Tibial nerve (tissue), 4 donors: Measurements from ENCODE around the gene PREX1. TPM values are rescaled to one million over a fixed set of nuclear protein-coding genes. Genes with fewer than 3 reads are reported as not detected.

Experiments
- DNase-seq, 2 donors: peaks; one replicate each; pipeline ENCODE4 v3.0.0-alpha.2; 2019; ENCODE audit warnings: low spot score in 2 of 2
- H3K27ac ChIP-seq, 4 donors: fragments of 200-600 bp; sonication (generic) in 3 of 4; one replicate each; pipeline ENCODE4 v1.5.1; 2017 to 2019; ENCODE audit warnings: mild to moderate bottlenecking in 1 of 4
- H3K27me3 ChIP-seq, 2 donors: fragments of 200-600 bp; sonication (generic) in 1 of 2; one replicate each; pipeline versions ENCODE4 v1.5.1 to v1.6.0; 2017 to 2019
- H3K36me3 ChIP-seq, 3 donors: fragments of 200-600 bp; sonication (generic); one replicate each; pipeline ENCODE4 v1.5.1; 2018 to 2019
- H3K4me1 ChIP-seq, 4 donors: fragments of 200-600 bp; sonication (generic) in 3 of 4; one replicate each; pipeline ENCODE4 v1.5.1; 2017 to 2019
- H3K4me3 ChIP-seq, 4 donors: fragments of 200-600 bp; sonication (generic) in 3 of 4; one replicate each; pipeline ENCODE4 v1.5.1; 2017 to 2019; ENCODE audit warnings: mild to moderate bottlenecking in 1 of 4, moderate library complexity in 1 of 4
- H3K9me3 ChIP-seq, 4 donors: fragments of 200-600 bp; sonication (generic) in 3 of 4; one replicate each; pipeline ENCODE4 v1.5.1; 2017 to 2019
- EP300 ChIP-seq, 2 donors: sonication (generic); formaldehyde crosslinking; IDR thresholded peaks; one replicate each; pipeline ENCODE4 v1.6.1; 2017; ENCODE audit warnings: antibody characterized with exemption in 2 of 2, mild to moderate bottlenecking in 1 of 2
- POLR2A ChIP-seq, 2 donors: fragments of 450-650 bp; IDR thresholded peaks; one replicate each; pipeline ENCODE4 v1.6.1; 2017; ENCODE audit warnings: antibody characterized with exemption in 2 of 2, mild to moderate bottlenecking in 2 of 2, moderate library complexity in 2 of 2
- WGBS, 2 donors: methylation state at CpG; one replicate each; pipeline ENCODE4 v1.1.5; 2018; 5-methylcytosine and 5-hydroxymethylcytosine counted together
- total RNA-seq, 4 donors: library from RNA; depleted of rRNA; stranded (reverse); fragments of >200 nt; gene quantifications; one replicate each; pipeline ENCODE4 v1.1.0, GENCODE V29; 2016
- TF ChIP-seq, protein P1 (sequence below), 5 experiments: fragments of 200-600 bp in 3 of 5; fragments of 450-650 bp in 2 of 5; sonication (generic) in 3 of 5; IDR thresholded peaks; one replicate each; pipeline ENCODE4 v1.5.1; 2016 to 2019; ENCODE audit warnings: antibody characterized with exemption in 5 of 5, mild to moderate bottlenecking in 3 of 5, moderate library complexity in 2 of 5

The PREX1 gene
- total RNA-seq, 4 donors from 2014 or later, result 30.1 to 50.7 (median 32.5) TPM

DNA sequence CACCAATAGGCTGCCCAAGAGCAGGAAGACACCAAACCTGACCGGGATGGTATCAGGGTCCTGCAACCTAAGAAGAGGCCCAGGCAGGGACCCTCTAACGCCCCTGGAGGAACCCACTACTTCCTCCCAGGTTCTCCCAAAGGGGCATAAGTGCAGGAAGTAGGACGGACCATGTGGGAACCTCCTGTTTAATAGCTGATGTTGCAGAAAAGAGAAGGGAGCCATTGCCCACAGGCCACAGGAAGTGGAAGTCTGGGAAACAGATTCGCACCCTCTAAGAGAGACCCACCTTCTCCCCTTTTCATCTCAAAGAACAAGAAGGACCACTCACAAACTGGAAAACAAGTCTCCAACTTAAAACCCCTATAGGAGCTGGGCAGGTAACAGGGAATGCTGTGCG is 18.1 kb downstream of the PREX1 start:
- WGBS, 2 donors, result 84 to 87% methylated on average over 5 of the region's 5 CpGs
- H3K4me1 ChIP-seq, result peaks cover 0 to 43% (median 13%) of the 10 kb centered on the region in 4 donors
- no peak for DNase-seq

DNA sequence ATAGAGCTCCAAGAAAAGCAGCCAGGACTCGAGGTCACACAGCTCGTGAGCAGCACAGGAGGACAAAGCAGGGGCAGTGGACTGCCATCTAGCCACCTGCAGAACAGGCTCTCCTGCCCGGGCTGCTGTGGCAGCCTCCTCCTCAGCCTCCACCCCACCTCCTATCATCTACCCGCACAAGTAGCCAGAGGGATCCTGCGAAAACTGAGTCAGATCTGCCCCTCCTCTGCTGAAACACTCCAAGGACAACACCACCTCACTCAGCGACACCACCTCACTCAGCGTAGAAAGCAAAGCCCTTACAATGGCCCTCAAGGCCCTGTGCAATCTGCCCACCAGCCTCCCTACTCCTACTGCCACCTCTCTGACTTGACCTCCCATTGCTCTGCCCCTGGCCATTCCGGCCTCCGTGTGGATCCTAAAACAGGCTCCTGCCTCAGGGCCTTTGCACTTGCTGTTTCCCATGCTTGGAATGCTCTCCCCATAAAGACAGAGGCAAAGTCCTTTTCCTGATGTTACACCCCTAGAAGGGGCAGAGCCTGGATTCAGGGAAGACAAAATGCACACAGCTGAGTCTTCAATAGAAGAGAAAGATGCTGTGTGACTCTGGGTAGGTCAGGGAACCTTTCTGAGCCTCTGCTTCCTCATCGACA is 19.3 kb downstream of the PREX1 start:
- peaks cover 0 to 22% (median 2%) of the 10 kb centered on the region in 4 donors for H3K9me3 ChIP-seq
- DNase-seq, result no peak
- WGBS, 2 donors, result 70 to 80% methylated on average over 10 of the region's 10 CpGs
- H3K4me1 ChIP-seq, result peaks cover 0 to 38% (median 9%) of the 10 kb centered on the region in 4 donors
- no peak overlapping the region for H3K4me3 ChIP-seq
- peaks cover 0 to 2% (median 0%) of the 10 kb centered on the region in 3 donors for H3K36me3 ChIP-seq
- TF ChIP-seq EP300 (IDR thresholded peaks at IDR 0.05), result no peak
- TF ChIP-seq, protein P1, sequence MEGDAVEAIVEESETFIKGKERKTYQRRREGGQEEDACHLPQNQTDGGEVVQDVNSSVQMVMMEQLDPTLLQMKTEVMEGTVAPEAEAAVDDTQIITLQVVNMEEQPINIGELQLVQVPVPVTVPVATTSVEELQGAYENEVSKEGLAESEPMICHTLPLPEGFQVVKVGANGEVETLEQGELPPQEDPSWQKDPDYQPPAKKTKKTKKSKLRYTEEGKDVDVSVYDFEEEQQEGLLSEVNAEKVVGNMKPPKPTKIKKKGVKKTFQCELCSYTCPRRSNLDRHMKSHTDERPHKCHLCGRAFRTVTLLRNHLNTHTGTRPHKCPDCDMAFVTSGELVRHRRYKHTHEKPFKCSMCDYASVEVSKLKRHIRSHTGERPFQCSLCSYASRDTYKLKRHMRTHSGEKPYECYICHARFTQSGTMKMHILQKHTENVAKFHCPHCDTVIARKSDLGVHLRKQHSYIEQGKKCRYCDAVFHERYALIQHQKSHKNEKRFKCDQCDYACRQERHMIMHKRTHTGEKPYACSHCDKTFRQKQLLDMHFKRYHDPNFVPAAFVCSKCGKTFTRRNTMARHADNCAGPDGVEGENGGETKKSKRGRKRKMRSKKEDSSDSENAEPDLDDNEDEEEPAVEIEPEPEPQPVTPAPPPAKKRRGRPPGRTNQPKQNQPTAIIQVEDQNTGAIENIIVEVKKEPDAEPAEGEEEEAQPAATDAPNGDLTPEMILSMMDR (IDR thresholded peaks at IDR 0.05), result no peak
- TF ChIP-seq POLR2A (IDR thresholded peaks at IDR 0.05), result no peak
- H3K27ac ChIP-seq, result peak overlapping the region in 1 of 4 donors; percentile 68
- H3K27me3 ChIP-seq, result no peaks in the 10 kb centered on the region

More for the DNA sequence above, 18.1 kb downstream of the PREX1 start:
- no peak overlapping the region for H3K27ac ChIP-seq
- H3K9me3 ChIP-seq, result peaks cover 0 to 22% (median 2%) of the 10 kb centered on the region in 4 donors
- no peaks in the 10 kb centered on the region for H3K27me3 ChIP-seq
- H3K4me3 ChIP-seq, result no peak overlapping the region
- peaks cover 0 to 2% (median 0%) of the 10 kb centered on the region in 3 donors for H3K36me3 ChIP-seq
- no peak for TF ChIP-seq EP300 (IDR thresholded peaks at IDR 0.05)
- TF ChIP-seq POLR2A (IDR thresholded peaks at IDR 0.05), result no peak
- TF ChIP-seq, protein P1 (IDR thresholded peaks at IDR 0.05), result no peak

DNA sequence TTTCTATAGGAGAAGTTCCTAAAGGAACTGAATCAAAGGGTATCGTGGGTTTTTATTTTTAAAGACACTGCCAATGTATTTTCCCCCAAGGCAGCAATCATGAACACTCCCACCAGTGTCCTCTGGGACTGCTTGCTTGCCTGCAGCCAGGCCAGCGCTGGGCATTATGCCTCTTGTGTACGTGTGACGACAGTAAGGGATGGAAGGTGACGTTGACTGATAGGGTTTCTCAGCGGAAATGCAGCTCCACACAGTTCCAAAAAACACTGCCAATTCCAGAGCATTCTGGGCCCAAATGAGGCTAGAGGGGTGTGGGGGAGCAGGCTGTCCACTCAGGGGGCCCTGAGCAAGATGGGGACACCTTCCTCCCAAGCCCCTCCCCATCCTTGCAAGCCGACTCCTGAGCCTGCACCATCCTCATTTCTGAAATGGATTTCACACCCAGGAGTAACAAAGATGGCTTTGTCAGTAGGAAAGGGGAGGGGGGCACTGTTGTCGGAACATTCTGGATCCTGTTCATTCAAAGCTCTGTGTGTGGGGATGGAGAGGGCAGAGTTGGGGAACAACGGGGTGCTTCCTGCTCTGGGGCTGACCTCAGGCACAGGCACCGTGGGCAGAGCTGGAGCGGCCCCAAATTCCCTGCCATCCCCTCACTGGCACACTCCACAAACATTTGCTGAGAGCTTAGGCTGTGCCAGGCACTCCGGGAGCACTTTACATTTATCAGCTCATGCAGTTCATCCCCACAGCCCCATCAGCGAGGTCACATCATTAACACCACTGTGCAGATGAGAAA is 20.0 kb downstream of the PREX1 start:
- peaks cover 0 to 2% (median 0%) of the 10 kb centered on the region in 3 donors for H3K36me3 ChIP-seq
- H3K27me3 ChIP-seq, result no peaks in the 10 kb centered on the region
- DNase-seq, result no peak
- H3K4me1 ChIP-seq, result peaks cover 0 to 31% (median 6%) of the 10 kb centered on the region in 4 donors
- WGBS, 2 donors, result 51 to 52% methylated on average over 13 of the region's 13 CpGs
- peak overlapping the region in 1 of 4 donors; percentile 68 for H3K27ac ChIP-seq
- H3K9me3 ChIP-seq, result peaks cover 0 to 22% (median 2%) of the 10 kb centered on the region in 4 donors
- TF ChIP-seq EP300 (IDR thresholded peaks at IDR 0.05) (peak in 1 of 2 donors; percentile 71), POLR2A (IDR thresholded peaks at IDR 0.05) (no peak)
- TF ChIP-seq, protein P1 (IDR thresholded peaks at IDR 0.05), result peak in 1 of 5 experiments; percentile 13
- no peak overlapping the region for H3K4me3 ChIP-seq

DNA sequence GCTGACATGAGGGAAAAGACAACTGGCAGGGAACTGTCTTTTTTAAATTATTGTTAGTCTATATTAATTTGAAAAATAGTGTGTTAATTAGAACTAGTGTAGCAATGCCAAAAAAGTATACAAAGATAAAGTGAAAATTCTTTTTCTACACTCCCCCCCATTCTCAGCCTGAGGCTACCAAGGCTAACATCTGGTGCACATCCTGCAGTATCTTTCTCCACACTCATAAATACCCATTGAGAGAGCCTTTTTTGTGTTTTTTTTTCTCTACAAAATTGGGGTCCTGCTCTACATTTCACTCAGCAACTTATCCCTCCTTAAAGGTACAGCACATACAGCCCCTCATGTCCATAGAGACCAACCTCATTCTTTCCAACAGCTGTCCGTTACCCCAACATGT is 20.7 kb downstream of the PREX1 start:
- TF ChIP-seq EP300 (IDR thresholded peaks at IDR 0.05) (no peak), POLR2A (IDR thresholded peaks at IDR 0.05) (no peak)
- TF ChIP-seq, protein P1 (IDR thresholded peaks at IDR 0.05), result no peak
- Histone ChIP-seq H3K27me3 (no peaks in the 10 kb centered on the region), H3K4me3 (no peak overlapping the region), H3K36me3 (peaks cover 0 to 2% (median 0%) of the 10 kb centered on the region in 3 donors), H3K4me1 (peaks cover 0 to 24% (median 3%) of the 10 kb centered on the region in 4 donors), H3K9me3 (peaks cover 0 to 22% (median 2%) of the 10 kb centered on the region in 4 donors), H3K27ac (peak overlapping the region in 1 of 4 donors; percentile 68)
- WGBS, 2 donors, result 95 to 100% methylated on average over 1 of the region's 1 CpG
- DNase-seq, result no peak
